Measurements from ENCODE around the gene OGT.

The OGT gene

DNA sequence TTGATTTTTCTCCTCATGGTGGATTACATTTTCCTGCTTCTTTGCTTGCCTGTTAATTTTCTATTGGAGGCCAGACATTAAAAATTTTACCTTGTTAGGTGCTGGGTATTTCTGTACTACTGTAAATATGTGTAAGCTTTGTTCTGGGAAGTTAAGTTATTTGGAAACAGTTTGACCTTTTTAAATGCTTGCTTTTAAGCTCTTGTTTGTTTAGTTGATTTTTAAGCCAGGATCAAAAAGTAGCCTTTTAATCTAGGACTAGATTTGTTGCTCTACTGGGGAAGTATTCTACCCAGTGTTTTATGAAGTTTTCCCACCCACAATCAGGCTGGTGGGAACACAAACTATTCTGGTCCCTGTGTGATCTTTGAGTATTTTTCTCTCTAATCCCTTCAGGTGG lies 45.1 kb upstream of the OGT start:
- no peak overlapping the region for H3K4me3 ChIP-seq (ENCODE audit: low read depth, low read length)
- no peaks in the 10 kb centered on the region for H3K4me1 ChIP-seq (ENCODE audit: control insufficient read depth, insufficient read depth, low read length)
- TF ChIP-seq ZNF529 (tag by site-specific recombination; IDR thresholded peaks at IDR 0.05; ENCODE audit: insufficient replicate concordance) (no peak), ZNF324 (tag by site-specific recombination; IDR thresholded peaks at IDR 0.05) (no peak), ZNF776 (tag by site-specific recombination; IDR thresholded peaks at IDR 0.05; ENCODE audit: borderline replicate concordance) (no peak), ZNF585B (tag by site-specific recombination; IDR thresholded peaks at IDR 0.05) (no peak), ZNF561 (tag by site-specific recombination; IDR thresholded peaks at IDR 0.05; ENCODE audit: borderline replicate concordance) (no peak), ZNF777 (tag by site-specific recombination; IDR thresholded peaks at IDR 0.05; ENCODE audit: borderline replicate concordance) (no peak), ZNF670 (tag by site-specific recombination; IDR thresholded peaks at IDR 0.05; ENCODE audit: low read depth) (no peak), ZNF138 (tag by site-specific recombination; IDR thresholded peaks at IDR 0.05; ENCODE audit: borderline replicate concordance) (no peak), ZNF707 (tag by site-specific recombination; IDR thresholded peaks at IDR 0.05) (no peak), ZNF223 (tag by site-specific recombination; IDR thresholded peaks at IDR 0.05) (no peak), ZNF629 (tag by site-specific recombination; IDR thresholded peaks at IDR 0.05) (no peak), ZNF302 (tag by site-specific recombination; IDR thresholded peaks at IDR 0.05; ENCODE audit: low read depth) (no peak), IKZF3 (tag by site-specific recombination; IDR thresholded peaks at IDR 0.05) (no peak), KLF16 (tag by site-specific recombination; IDR thresholded peaks at IDR 0.05) (no peak)
- TF ChIP-seq, protein P1, sequence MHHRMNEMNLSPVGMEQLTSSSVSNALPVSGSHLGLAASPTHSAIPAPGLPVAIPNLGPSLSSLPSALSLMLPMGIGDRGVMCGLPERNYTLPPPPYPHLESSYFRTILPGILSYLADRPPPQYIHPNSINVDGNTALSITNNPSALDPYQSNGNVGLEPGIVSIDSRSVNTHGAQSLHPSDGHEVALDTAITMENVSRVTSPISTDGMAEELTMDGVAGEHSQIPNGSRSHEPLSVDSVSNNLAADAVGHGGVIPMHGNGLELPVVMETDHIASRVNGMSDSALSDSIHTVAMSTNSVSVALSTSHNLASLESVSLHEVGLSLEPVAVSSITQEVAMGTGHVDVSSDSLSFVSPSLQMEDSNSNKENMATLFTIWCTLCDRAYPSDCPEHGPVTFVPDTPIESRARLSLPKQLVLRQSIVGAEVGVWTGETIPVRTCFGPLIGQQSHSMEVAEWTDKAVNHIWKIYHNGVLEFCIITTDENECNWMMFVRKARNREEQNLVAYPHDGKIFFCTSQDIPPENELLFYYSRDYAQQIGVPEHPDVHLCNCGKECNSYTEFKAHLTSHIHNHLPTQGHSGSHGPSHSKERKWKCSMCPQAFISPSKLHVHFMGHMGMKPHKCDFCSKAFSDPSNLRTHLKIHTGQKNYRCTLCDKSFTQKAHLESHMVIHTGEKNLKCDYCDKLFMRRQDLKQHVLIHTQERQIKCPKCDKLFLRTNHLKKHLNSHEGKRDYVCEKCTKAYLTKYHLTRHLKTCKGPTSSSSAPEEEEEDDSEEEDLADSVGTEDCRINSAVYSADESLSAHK (tag by site-specific recombination; IDR thresholded peaks at IDR 0.05): no peak
- TF ChIP-seq, protein P2, sequence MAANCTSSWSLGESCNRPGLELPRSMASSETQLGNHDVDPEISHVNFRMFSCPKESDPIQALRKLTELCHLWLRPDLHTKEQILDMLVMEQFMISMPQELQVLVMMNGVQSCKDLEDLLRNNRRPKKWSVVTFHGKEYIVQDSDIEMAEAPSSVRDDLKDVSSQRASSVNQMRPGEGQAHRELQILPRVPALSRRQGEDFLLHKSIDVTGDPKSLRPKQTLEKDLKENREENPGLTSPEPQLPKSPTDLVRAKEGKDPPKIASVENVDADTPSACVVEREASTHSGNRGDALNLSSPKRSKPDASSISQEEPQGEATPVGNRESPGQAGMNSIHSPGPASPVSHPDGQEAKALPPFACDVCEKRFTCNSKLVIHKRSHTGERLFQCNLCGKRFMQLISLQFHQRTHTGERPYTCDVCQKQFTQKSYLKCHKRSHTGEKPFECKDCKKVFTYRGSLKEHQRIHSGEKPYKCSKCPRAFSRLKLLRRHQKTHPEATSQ (tag by site-specific recombination; IDR thresholded peaks at IDR 0.05): no peak
- TF ChIP-seq, protein P3, sequence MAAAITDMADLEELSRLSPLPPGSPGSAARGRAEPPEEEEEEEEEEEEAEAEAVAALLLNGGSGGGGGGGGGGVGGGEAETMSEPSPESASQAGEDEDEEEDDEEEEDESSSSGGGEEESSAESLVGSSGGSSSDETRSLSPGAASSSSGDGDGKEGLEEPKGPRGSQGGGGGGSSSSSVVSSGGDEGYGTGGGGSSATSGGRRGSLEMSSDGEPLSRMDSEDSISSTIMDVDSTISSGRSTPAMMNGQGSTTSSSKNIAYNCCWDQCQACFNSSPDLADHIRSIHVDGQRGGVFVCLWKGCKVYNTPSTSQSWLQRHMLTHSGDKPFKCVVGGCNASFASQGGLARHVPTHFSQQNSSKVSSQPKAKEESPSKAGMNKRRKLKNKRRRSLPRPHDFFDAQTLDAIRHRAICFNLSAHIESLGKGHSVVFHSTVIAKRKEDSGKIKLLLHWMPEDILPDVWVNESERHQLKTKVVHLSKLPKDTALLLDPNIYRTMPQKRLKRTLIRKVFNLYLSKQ (tag by site-specific recombination; IDR thresholded peaks at IDR 0.05; ENCODE audit: borderline replicate concordance): no peak
- TF ChIP-seq, protein P4, sequence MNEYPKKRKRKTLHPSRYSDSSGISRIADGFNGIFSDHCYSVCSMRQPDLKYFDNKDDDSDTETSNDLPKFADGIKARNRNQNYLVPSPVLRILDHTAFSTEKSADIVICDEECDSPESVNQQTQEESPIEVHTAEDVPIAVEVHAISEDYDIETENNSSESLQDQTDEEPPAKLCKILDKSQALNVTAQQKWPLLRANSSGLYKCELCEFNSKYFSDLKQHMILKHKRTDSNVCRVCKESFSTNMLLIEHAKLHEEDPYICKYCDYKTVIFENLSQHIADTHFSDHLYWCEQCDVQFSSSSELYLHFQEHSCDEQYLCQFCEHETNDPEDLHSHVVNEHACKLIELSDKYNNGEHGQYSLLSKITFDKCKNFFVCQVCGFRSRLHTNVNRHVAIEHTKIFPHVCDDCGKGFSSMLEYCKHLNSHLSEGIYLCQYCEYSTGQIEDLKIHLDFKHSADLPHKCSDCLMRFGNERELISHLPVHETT (tag by site-specific recombination; IDR thresholded peaks at IDR 0.05): no peak
- TF ChIP-seq, protein P5, sequence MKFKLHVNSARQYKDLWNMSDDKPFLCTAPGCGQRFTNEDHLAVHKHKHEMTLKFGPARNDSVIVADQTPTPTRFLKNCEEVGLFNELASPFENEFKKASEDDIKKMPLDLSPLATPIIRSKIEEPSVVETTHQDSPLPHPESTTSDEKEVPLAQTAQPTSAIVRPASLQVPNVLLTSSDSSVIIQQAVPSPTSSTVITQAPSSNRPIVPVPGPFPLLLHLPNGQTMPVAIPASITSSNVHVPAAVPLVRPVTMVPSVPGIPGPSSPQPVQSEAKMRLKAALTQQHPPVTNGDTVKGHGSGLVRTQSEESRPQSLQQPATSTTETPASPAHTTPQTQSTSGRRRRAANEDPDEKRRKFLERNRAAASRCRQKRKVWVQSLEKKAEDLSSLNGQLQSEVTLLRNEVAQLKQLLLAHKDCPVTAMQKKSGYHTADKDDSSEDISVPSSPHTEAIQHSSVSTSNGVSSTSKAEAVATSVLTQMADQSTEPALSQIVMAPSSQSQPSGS (tag by site-specific recombination; IDR thresholded peaks at IDR 0.05; ENCODE audit: low read depth): no peak
- no peak overlapping the region for H3K27ac ChIP-seq (ENCODE audit: extremely low read depth, low read depth, low read length)
- no peaks in the 10 kb centered on the region; the same call in none of the 2 replicates for H3K9me3 ChIP-seq (ENCODE audit: control insufficient read depth, insufficient read depth, low read depth, low read length)
- H3K36me3 ChIP-seq (ENCODE audit: control insufficient read depth in 2 of 2, insufficient read depth in 1 of 2, low read length in 2 of 2): no peaks in the 10 kb centered on the region; a peak in 1 of 3 replicates
- POLR2A ChIA-PET: interaction anchor here (0.6 to 0.7 kb wide), 2 partner anchors 51 to 122 kb away, joined by 3 to 4 read pairs; partner anchors contain the start of gene TAF1
- CTCF ChIA-PET: no interaction called here

Measured in HEK293 (cell line).